Measurements from ENCODE around the gene HERPUD2. TPM values are rescaled to one million over a fixed set of nuclear protein-coding genes. Genes with fewer than 3 reads are reported as not detected.
"Not testable (repeated sequence)": the region's sequence is repeated elsewhere in the genome, so short reads cannot be mapped to it uniquely, and the experiment has no call there.

The HERPUD2 gene
- total and polyA plus RNA-seq, 2 of the 4 experiments (the other 2 are of a cell fraction) = 22.2 to 27.2 TPM

- H3K9me3 ChIP-seq (ENCODE audit: control insufficient read depth, insufficient read depth, low read length); in situ Hi-C loops (cut with MboI; ENCODE audit: low sequenced_read_pairs); H3K14ac ChIP-seq (replicated peaks; ENCODE audit: low read depth, low read length); DNase-seq; H3K36me3 ChIP-seq (ENCODE audit: control insufficient read depth, insufficient read depth, low read length); H3K23ac ChIP-seq (ENCODE audit: low read depth, low read length); H2BK20ac ChIP-seq (ENCODE audit: low read depth, low read length); H3K27me3 ChIP-seq (ENCODE audit: control insufficient read depth, insufficient read depth, low read length); intact Hi-C loops (cut with micrococcal nuclease); H2AK9ac ChIP-seq (replicated peaks; ENCODE audit: low read depth, low read length, poor library complexity); H4K91ac ChIP-seq (ENCODE audit: insufficient read depth, low read depth, low read length); ATAC-seq (ENCODE audit: low read depth); H3K4me2 ChIP-seq (ENCODE audit: low read depth, low read length); H3K9ac ChIP-seq (ENCODE audit: low read depth, low read length); H2BK5ac ChIP-seq (ENCODE audit: low read depth, low read length, poor library complexity, severe bottlenecking); H3K9me1 ChIP-seq (ENCODE audit: insufficient read depth, low read length); H2AK5ac ChIP-seq (ENCODE audit: low read depth, low read length); H2BK15ac ChIP-seq (ENCODE audit: low read depth, low read length); H4K5ac ChIP-seq (ENCODE audit: low read depth, low read length); dilution Hi-C loops (cut with HindIII; ENCODE audit: low sequenced_read_pairs, unreplicated experiment); H3K79me1 ChIP-seq (ENCODE audit: low read depth in 1 of 2, low read length in 2 of 2); H3K27ac ChIP-seq (ENCODE audit: insufficient read depth, low read length); H4K20me1 ChIP-seq (ENCODE audit: insufficient read depth, low read length); H3K4me3 ChIP-seq (ENCODE audit: insufficient read depth, low read depth, low read length); H3K4me1 ChIP-seq (ENCODE audit: control insufficient read depth, insufficient read depth, low read length); H2BK120ac ChIP-seq (ENCODE audit: low read depth, low read length); BruUV-seq (replicated peaks); H2AFZ ChIP-seq (replicated peaks; ENCODE audit: low read length, poor library complexity); H4K8ac ChIP-seq (ENCODE audit: low read depth in 2 of 2, low read length in 2 of 2); POLR2A ChIA-PET (ENCODE audit: unreplicated experiment); CTCF ChIA-PET; H3K4ac ChIP-seq (ENCODE audit: low read depth, low read length); H3K18ac ChIP-seq (ENCODE audit: low read depth, low read length); H3K56ac ChIP-seq (ENCODE audit: extremely low read depth, insufficient read depth, low read length): not testable (repeated sequence)
- no CpG with 5 or more reads among the region's 4 CpGs for WGBS, 2 experiments (ENCODE audit: extremely low coverage in 2 of 2, insufficient read length in 1 of 2)
Observed at GRCh38 chr7:35660411-35660810, 34.5 kb downstream of the HERPUD2 start.
